Astrocyte (in vitro differentiated cells and primary cell): ENCODE measurements around the gene ALOX15. TPM values are rescaled to one million over a fixed set of nuclear protein-coding genes. Genes with fewer than 3 reads are reported as not detected.
"Not testable (repeated sequence)": the region's sequence is repeated elsewhere in the genome, so short reads cannot be mapped to it uniquely, and the experiment has no call there.

Experiments
- DNase-seq: peaks from one replicate; pipeline ENCODE4 v3.0.0-alpha.2; 2010; ENCODE audit warnings: low read depth
- FAIRE-seq: peaks from 2 replicates; lab custom pipeline; 2011; peaks lifted over from hg19 to GRCh38; lab: Jason Lieb, UNC
- H2AFZ ChIP-seq: 2 replicates; pipeline ENCODE4 v1.6.0; 2012; ENCODE audit warnings: low read depth, low read length, inconsistent platforms
- H3K27ac ChIP-seq: 2 replicates; pipeline ENCODE4 v1.5.1; 2011; ENCODE audit warnings: low read depth, low read length, inconsistent platforms
- H3K27me3 ChIP-seq: 2 replicates; pipeline ENCODE4 v1.6.0; 2011; ENCODE audit warnings: low read length, inconsistent platforms; ENCODE audit not compliant: insufficient read depth
- H3K36me3 ChIP-seq: 2 replicates; pipeline ENCODE4 v1.5.1; 2011; ENCODE audit warnings: low read length, inconsistent platforms; ENCODE audit not compliant: insufficient read depth
- H3K4me1 ChIP-seq: 2 replicates; pipeline ENCODE4 v1.5.1; 2011; ENCODE audit warnings: low read length, inconsistent platforms; ENCODE audit not compliant: insufficient read depth
- H3K4me2 ChIP-seq: 2 replicates; pipeline ENCODE4 v1.6.0; 2012; ENCODE audit warnings: low read length, inconsistent platforms
- H3K4me3 ChIP-seq: 2 replicates; pipeline ENCODE4 v1.5.1; 2011; ENCODE audit warnings: low read depth, mild to moderate bottlenecking, low read length, inconsistent platforms; ENCODE audit not compliant: insufficient read depth
- H3K79me2 ChIP-seq: 2 replicates; pipeline ENCODE4 v1.6.0; 2012; ENCODE audit warnings: mild to moderate bottlenecking, low read length, inconsistent platforms; ENCODE audit not compliant: insufficient read depth
- H3K9ac ChIP-seq: 2 replicates; pipeline ENCODE4 v1.6.0; 2012; ENCODE audit warnings: mild to moderate bottlenecking, low read length, inconsistent platforms
- H3K9me3 ChIP-seq: 2 replicates; pipeline ENCODE4 v1.5.1; 2012; ENCODE audit warnings: low read depth, mild to moderate bottlenecking, low read length, inconsistent platforms; ENCODE audit not compliant: insufficient read depth
- H4K20me1 ChIP-seq: 2 replicates; pipeline ENCODE4 v1.6.0; 2012; ENCODE audit warnings: low read length, inconsistent platforms; ENCODE audit not compliant: insufficient read depth
- H3K27ac Mint-ChIP-seq: one replicate; pipeline ENCODE4 v1.8.0; 2021; ENCODE audit warnings: mild to moderate bottlenecking, mixed read lengths; ENCODE audit not compliant: unreplicated experiment
- H3K27me3 Mint-ChIP-seq: one replicate; pipeline ENCODE4 v1.8.0; 2021; ENCODE audit warnings: low read depth, mixed read lengths; ENCODE audit not compliant: unreplicated experiment
- H3K36me3 Mint-ChIP-seq: one replicate; pipeline ENCODE4 v1.8.0; 2021; ENCODE audit warnings: low read depth, mixed read lengths; ENCODE audit not compliant: unreplicated experiment
- H3K4me1 Mint-ChIP-seq: one replicate; pipeline ENCODE4 v1.8.0; 2021; ENCODE audit warnings: low read depth, mixed read lengths; ENCODE audit not compliant: unreplicated experiment
- H3K4me3 Mint-ChIP-seq: one replicate; pipeline ENCODE4 v1.8.0; 2021; ENCODE audit warnings: mild to moderate bottlenecking, moderate library complexity, mixed read lengths; ENCODE audit not compliant: unreplicated experiment
- H3K9me3 Mint-ChIP-seq: one replicate; pipeline ENCODE4 v1.8.0; 2021; ENCODE audit warnings: mild to moderate bottlenecking, mixed read lengths; ENCODE audit not compliant: unreplicated experiment
- EZH2 ChIP-seq: IDR thresholded peaks from 2 replicates; pipeline ENCODE4 v1.6.1; 2012; ENCODE audit warnings: mild to moderate bottlenecking, low read length, inconsistent platforms; ENCODE audit not compliant: insufficient read depth
- total RNA-seq: library from RNA; stranded (reverse); gene quantifications from 2 replicates; pipeline ENCODE4 v1.2.1, GENCODE V29; 2021
- TF ChIP-seq, protein P1 (sequence below): IDR thresholded peaks from 2 replicates; pipeline ENCODE4 v1.5.1; 2011; ENCODE audit warnings: low read depth, mild to moderate bottlenecking, inconsistent platforms, low read length, moderate library complexity; ENCODE audit not compliant: insufficient read depth

Gene ALOX15
- total RNA-seq, 1 donor from 2014 or later: 0.07 TPM

- Histone ChIP-seq H3K9me3 (no peaks in the 10 kb centered on the region), H3K4me3 (no peak overlapping the region), H2AFZ (no peak overlapping the region), H3K27me3 (peaks cover 25% of the 10 kb centered on the region), H3K4me1 (no peaks in the 10 kb centered on the region), H3K9ac (no peak overlapping the region), H3K27ac (no peak overlapping the region), H3K4me2 (no peak overlapping the region), H3K36me3 (no peaks in the 10 kb centered on the region), H4K20me1 (no peaks in the 10 kb centered on the region), H3K79me2 (no peaks in the 10 kb centered on the region)
- Mint-ChIP-seq H3K27ac (no peak overlapping the region), H3K4me3 (no peak overlapping the region), H3K9me3 (no peaks in the 10 kb centered on the region), H3K27me3 (peaks cover 46% of the 10 kb centered on the region), H3K36me3 (no peaks in the 10 kb centered on the region), H3K4me1 (peaks cover 8% of the 10 kb centered on the region)
- FAIRE-seq (no peak), DNase-seq (no peak)
- TF ChIP-seq EZH2: no peak
- TF ChIP-seq, protein P1, sequence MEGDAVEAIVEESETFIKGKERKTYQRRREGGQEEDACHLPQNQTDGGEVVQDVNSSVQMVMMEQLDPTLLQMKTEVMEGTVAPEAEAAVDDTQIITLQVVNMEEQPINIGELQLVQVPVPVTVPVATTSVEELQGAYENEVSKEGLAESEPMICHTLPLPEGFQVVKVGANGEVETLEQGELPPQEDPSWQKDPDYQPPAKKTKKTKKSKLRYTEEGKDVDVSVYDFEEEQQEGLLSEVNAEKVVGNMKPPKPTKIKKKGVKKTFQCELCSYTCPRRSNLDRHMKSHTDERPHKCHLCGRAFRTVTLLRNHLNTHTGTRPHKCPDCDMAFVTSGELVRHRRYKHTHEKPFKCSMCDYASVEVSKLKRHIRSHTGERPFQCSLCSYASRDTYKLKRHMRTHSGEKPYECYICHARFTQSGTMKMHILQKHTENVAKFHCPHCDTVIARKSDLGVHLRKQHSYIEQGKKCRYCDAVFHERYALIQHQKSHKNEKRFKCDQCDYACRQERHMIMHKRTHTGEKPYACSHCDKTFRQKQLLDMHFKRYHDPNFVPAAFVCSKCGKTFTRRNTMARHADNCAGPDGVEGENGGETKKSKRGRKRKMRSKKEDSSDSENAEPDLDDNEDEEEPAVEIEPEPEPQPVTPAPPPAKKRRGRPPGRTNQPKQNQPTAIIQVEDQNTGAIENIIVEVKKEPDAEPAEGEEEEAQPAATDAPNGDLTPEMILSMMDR: no peak
Observed at GRCh38 chr17:4631431-4631830, 10.0 kb downstream of the ALOX15 start.

DNA sequence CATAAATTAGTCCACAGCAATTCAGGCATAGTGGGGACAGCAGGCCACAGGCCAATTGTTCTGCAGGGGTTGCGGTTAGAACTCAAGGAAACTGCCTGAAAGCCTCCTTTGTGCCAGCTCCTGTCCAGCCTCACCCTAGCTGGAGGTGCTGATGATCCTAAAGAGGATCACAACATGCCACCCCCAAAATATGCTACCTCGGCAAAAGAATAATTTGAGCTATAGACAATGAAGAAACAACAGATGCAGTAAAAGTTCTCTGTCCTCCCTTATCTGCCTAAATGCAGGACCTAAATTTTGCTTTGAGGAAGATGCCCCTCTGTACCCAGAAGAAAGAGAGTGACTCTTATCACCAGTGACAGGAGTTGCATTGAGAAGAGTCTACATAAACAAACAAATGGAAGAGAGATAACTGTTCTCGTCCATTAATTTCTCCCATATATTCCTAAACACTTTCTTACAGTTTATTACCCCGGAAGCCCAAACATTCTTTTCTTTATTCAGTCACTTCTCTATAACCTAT is 14.7 kb downstream of the ALOX15 start:
- TF ChIP-seq EZH2: no peak
- TF ChIP-seq, protein P1: no peak
- H3K9me3 Mint-ChIP-seq: no peaks in the 10 kb centered on the region
- FAIRE-seq (no peak), DNase-seq (no peak)
- H3K27ac Mint-ChIP-seq: no peak overlapping the region
- Histone ChIP-seq H3K27ac (no peak overlapping the region), H3K36me3 (no peaks in the 10 kb centered on the region), H3K4me2 (no peak overlapping the region), H3K4me3 (no peak overlapping the region), H3K4me1 (no peaks in the 10 kb centered on the region), H4K20me1 (no peaks in the 10 kb centered on the region), H2AFZ (no peak overlapping the region), H3K9me3 (no peaks in the 10 kb centered on the region), H3K27me3 (peaks cover 9% of the 10 kb centered on the region), H3K9ac (no peak overlapping the region), H3K79me2 (no peaks in the 10 kb centered on the region)
- H3K4me3 Mint-ChIP-seq: no peak overlapping the region
- H3K36me3 Mint-ChIP-seq: no peaks in the 10 kb centered on the region
- H3K4me1 Mint-ChIP-seq: peaks cover 8% of the 10 kb centered on the region
- H3K27me3 Mint-ChIP-seq: peaks cover 22% of the 10 kb centered on the region

GRCh38 chr17:4625181-4625617 is 16.3 kb downstream of the ALOX15 start:
- Histone ChIP-seq H3K4me3 (no peak overlapping the region), H3K27me3 (peaks cover 14% of the 10 kb centered on the region), H2AFZ (no peak overlapping the region), H3K27ac (no peak overlapping the region), H3K4me1 (no peaks in the 10 kb centered on the region), H4K20me1 (no peaks in the 10 kb centered on the region), H3K9ac (no peak overlapping the region), H3K9me3 (no peaks in the 10 kb centered on the region), H3K36me3 (no peaks in the 10 kb centered on the region), H3K79me2 (no peaks in the 10 kb centered on the region), H3K4me2 (no peak overlapping the region)
- FAIRE-seq (no peak), DNase-seq (peak; percentile 8)
- H3K9me3 Mint-ChIP-seq: no peaks in the 10 kb centered on the region
- peaks cover 17% of the 10 kb centered on the region for H3K27me3 Mint-ChIP-seq
- no peak overlapping the region for H3K27ac Mint-ChIP-seq
- no peak for TF ChIP-seq EZH2
- TF ChIP-seq, protein P1: no peak
- no peaks in the 10 kb centered on the region for H3K36me3 Mint-ChIP-seq
- no peak overlapping the region for H3K4me3 Mint-ChIP-seq
- peaks cover 8% of the 10 kb centered on the region for H3K4me1 Mint-ChIP-seq

DNA sequence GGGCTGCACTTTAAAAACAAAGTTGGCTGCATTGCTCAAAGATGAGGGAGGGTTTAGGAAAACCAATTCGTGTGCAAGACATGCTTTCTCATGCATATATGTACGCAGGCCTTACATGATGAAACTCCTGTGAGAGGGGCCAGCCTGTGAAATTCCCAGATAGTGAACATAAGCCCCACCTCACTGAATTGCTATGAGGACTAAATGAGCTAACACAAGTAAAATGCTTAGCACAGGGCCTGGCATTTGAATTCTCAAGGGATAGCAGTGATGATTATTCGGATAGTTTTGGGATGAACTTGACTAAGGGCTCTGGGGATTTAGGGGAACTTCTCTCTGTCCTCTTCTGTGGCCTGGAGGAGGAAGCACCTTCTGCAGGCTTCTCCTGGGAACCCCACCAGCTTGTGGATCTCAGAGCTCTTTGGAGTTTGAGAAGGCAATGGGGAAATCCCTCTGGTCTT is 17.0 kb downstream of the ALOX15 start:
- H3K4me1 Mint-ChIP-seq, H3K27ac ChIP-seq, H3K9me3 Mint-ChIP-seq, H3K4me3 ChIP-seq, H3K9me3 ChIP-seq, H4K20me1 ChIP-seq, H3K27ac Mint-ChIP-seq, H3K79me2 ChIP-seq, DNase-seq, H3K36me3 Mint-ChIP-seq, H3K9ac ChIP-seq, H3K4me1 ChIP-seq, H3K4me3 Mint-ChIP-seq, H3K36me3 ChIP-seq, H3K4me2 ChIP-seq, FAIRE-seq, H2AFZ ChIP-seq: not testable (repeated sequence)
- peaks cover 17% of the 10 kb centered on the region for H3K27me3 Mint-ChIP-seq
- peaks cover 14% of the 10 kb centered on the region for H3K27me3 ChIP-seq
